CD14-positive monocyte (primary cell): Measurements from ENCODE around the gene NT5C3A. TPM values are rescaled to one million over a fixed set of nuclear protein-coding genes. Genes with fewer than 3 reads are reported as not detected.

Experiments
- DNase-seq, 3 donors: peaks; one replicate each; pipeline ENCODE4 v3.0.0-alpha.2; 2011 to 2022
- H2AFZ ChIP-seq: 2 replicates; pipeline ENCODE4 v1.6.0; 2012; ENCODE audit warnings: mild to moderate bottlenecking, low read depth, low read length, inconsistent platforms; ENCODE audit not compliant: insufficient read depth, poor library complexity, severe bottlenecking
- H3K27ac ChIP-seq, 2 donors: 1 replicate in 1 of 2; 2 replicates in 1 of 2; pipeline ENCODE4 v1.5.1; 2012 to 2013; ENCODE audit warnings: low read length in 2 of 2, control low read depth in 1 of 2, inconsistent platforms in 1 of 2, low read depth in 1 of 2, mild to moderate bottlenecking in 1 of 2
- H3K27me3 ChIP-seq, 2 donors: one replicate each; pipeline versions ENCODE4 v1.6.0 to v1.6.1; 2011 to 2013; ENCODE audit warnings: low read length in 2 of 2; ENCODE audit not compliant: control insufficient read depth in 2 of 2, insufficient read depth in 2 of 2
- H3K36me3 ChIP-seq, 2 donors: replicated peaks in 1 of 2; 1 replicate in 1 of 2; 2 replicates in 1 of 2; pipeline versions ENCODE4 v1.5.1 to v1.6.1; 2012 to 2013; ENCODE audit warnings: low read length in 2 of 2, control low read depth in 1 of 2, inconsistent platforms in 1 of 2, mild to moderate bottlenecking in 1 of 2; ENCODE audit not compliant: insufficient read depth in 2 of 2, control insufficient read depth in 1 of 2
- H3K4me1 ChIP-seq, 2 donors: 1 replicate in 1 of 2; 2 replicates in 1 of 2; pipeline versions ENCODE4 v1.5.1 to v1.6.1; 2012 to 2013; ENCODE audit warnings: low read length in 2 of 2, control low read depth in 1 of 2, inconsistent platforms in 1 of 2, mild to moderate bottlenecking in 1 of 2, moderate library complexity in 1 of 2; ENCODE audit not compliant: insufficient read depth in 2 of 2, control insufficient read depth in 1 of 2
- H3K4me2 ChIP-seq: replicated peaks from 2 replicates; pipeline ENCODE3; 2012; ENCODE audit warnings: low read length, moderate library complexity, mild to moderate bottlenecking; ENCODE audit not compliant: poor library complexity, severe bottlenecking; ENCODE audit errors: extremely low read depth
- H3K4me3 ChIP-seq, 3 experiments: fragments of 200-600 bp in 1 of 3; sonication (generic) in 1 of 3; replicated peaks in 1 of 3; 1 replicate in 2 of 3; 2 replicates in 1 of 3; pipeline ENCODE4 v1.5.1; 2011 to 2013; ENCODE audit warnings: low read length in 3 of 3, mild to moderate bottlenecking in 3 of 3, control low read depth in 2 of 3, low read depth in 2 of 3, inconsistent platforms in 1 of 3, moderate library complexity in 1 of 3
- H3K79me2 ChIP-seq: 2 replicates; pipeline ENCODE4 v1.6.0; 2012; ENCODE audit warnings: mild to moderate bottlenecking, control low read depth, inconsistent platforms, low read length, moderate library complexity; ENCODE audit not compliant: insufficient read depth
- H3K9ac ChIP-seq: 2 replicates; pipeline ENCODE4 v1.6.0; 2017; ENCODE audit warnings: low read length, mild to moderate bottlenecking; ENCODE audit not compliant: insufficient read depth, poor library complexity, severe bottlenecking
- H3K9me3 ChIP-seq, 2 donors: replicated peaks in 1 of 2; 1 replicate in 1 of 2; 2 replicates in 1 of 2; pipeline versions ENCODE4 v1.5.1 to v1.6.1; 2012 to 2013; ENCODE audit warnings: low read length in 2 of 2, control low read depth in 1 of 2; ENCODE audit not compliant: control insufficient read depth in 1 of 2, insufficient read depth in 1 of 2
- H4K20me1 ChIP-seq: 2 replicates; pipeline ENCODE4 v1.6.0; 2012; ENCODE audit warnings: mild to moderate bottlenecking, low read length, control low read depth, moderate library complexity; ENCODE audit not compliant: insufficient read depth
- H3K27ac Mint-ChIP-seq, 7 donors: one replicate each; pipeline ENCODE4 v1.8.0; 2020; ENCODE audit warnings: mild to moderate bottlenecking in 7 of 7, mixed read lengths in 7 of 7, moderate library complexity in 6 of 7, inconsistent platforms in 2 of 7
- H3K27me3 Mint-ChIP-seq, 3 donors: one replicate each; pipeline ENCODE4 v1.8.0; 2021 to 2022; ENCODE audit warnings: low read depth in 3 of 3, mild to moderate bottlenecking in 3 of 3, mixed read lengths in 3 of 3, moderate library complexity in 3 of 3, inconsistent platforms in 1 of 3
- H3K36me3 Mint-ChIP-seq, 2 donors: one replicate each; pipeline ENCODE4 v1.8.0; 2020; ENCODE audit warnings: mixed read lengths in 2 of 2, inconsistent platforms in 1 of 2, mild to moderate bottlenecking in 1 of 2
- H3K4me1 Mint-ChIP-seq: one replicate; pipeline ENCODE4 v1.8.0; 2020; ENCODE audit warnings: mild to moderate bottlenecking, mixed read lengths
- H3K4me3 Mint-ChIP-seq, 2 donors: one replicate each; pipeline ENCODE4 v1.8.0; 2020; ENCODE audit warnings: mild to moderate bottlenecking in 2 of 2, mixed read lengths in 2 of 2, moderate library complexity in 1 of 2
- H3K9me3 Mint-ChIP-seq, 7 donors: one replicate each; pipeline ENCODE4 v1.8.0; 2020 to 2022; ENCODE audit warnings: mixed read lengths in 7 of 7, mild to moderate bottlenecking in 6 of 7, moderate library complexity in 6 of 7, inconsistent platforms in 2 of 7
- WGBS: methylation state at CpG from one replicate; pipeline ENCODE4 v1.1.5; 2013; ENCODE audit warnings: missing lambda C conversion rate; ENCODE audit not compliant: insufficient coverage; 5-methylcytosine and 5-hydroxymethylcytosine counted together
- intact Hi-C, 2 donors: fragments of 100-400 bp; cut with micrococcal nuclease; formaldehyde crosslinking; loops; one replicate each; pipeline versions ENCODE4 v1.15.0 to v1.15.1; 2023
- polyA plus RNA-seq, 3 donors: library from polyadenylated mRNA; depleted of rRNA in 1 of 3; unstranded in 2 of 3; stranded (reverse) in 1 of 3; fragments of 300-500 nt in 2 of 3; fragments of >200 nt in 1 of 3; fragmentation: Illumina TruSeq in 2 of 3; gene quantifications; 1 replicate in 2 of 3; 2 replicates in 1 of 3; pipeline ENCODE4 v1.2.3, GENCODE V29; 2012 to 2021
- TF ChIP-seq, protein P1 (sequence below): fragments of 200-600 bp; IDR thresholded peaks from one replicate; pipeline ENCODE4 v1.8.0; 2022; ENCODE audit warnings: antibody characterized with exemption, mild to moderate bottlenecking

NT5C3A gene
- polyA plus RNA-seq, 3 donors = 19.4 to 37.7 (median 29.5) TPM

DNA sequence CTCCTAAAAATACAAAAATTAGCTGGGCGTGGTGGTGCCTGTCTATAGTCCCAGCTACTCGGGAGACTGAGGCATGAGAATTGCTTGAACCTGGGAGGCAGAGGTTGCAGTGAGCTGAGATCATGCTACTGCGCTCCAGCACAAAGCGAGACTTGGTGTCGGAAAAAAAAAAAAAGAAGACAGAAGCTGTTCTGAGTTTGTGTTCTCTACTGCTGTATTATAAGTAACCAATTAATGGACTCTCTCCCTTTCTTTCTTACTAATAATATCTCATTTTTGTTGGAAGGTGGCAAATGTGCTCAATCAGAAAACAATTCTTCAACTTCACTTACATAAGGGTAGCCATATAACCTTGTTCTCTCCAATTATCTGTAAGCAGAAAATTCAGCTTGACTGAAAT lies 7.4 kb downstream of the NT5C3A start:
- no peak for DNase-seq
- Histone ChIP-seq H3K27me3 (no peaks in the 10 kb centered on the region), H3K9me3 (no peaks in the 10 kb centered on the region), H3K4me1 (peaks cover 25 to 44% of the 10 kb centered on the region in 2 donors), H3K36me3 (no peaks in the 10 kb centered on the region), H3K9ac (no peak overlapping the region), H2AFZ (no peak overlapping the region), H3K79me2 (peaks cover 92% of the 10 kb centered on the region), H3K4me3 (no peak overlapping the region), H3K4me2 (no peak overlapping the region), H4K20me1 (peaks cover 78% of the 10 kb centered on the region), H3K27ac (peak overlapping the region in 1 of 2 donors; percentile 71)
- Mint-ChIP-seq H3K9me3 (peaks cover 0 to 3% (median 0%) of the 10 kb centered on the region in 7 donors), H3K27me3 (no peaks in the 10 kb centered on the region), H3K27ac (peak overlapping the region; percentile 46 to 82 (median 62)), H3K4me1 (peaks cover 40% of the 10 kb centered on the region), H3K36me3 (peaks cover 10 to 12% of the 10 kb centered on the region in 2 donors), H3K4me3 (no peak overlapping the region)
- 100% methylated on average over 2 of the region's 5 CpGs for WGBS
- intact Hi-C loops = no loop called here
- TF ChIP-seq, protein P1, sequence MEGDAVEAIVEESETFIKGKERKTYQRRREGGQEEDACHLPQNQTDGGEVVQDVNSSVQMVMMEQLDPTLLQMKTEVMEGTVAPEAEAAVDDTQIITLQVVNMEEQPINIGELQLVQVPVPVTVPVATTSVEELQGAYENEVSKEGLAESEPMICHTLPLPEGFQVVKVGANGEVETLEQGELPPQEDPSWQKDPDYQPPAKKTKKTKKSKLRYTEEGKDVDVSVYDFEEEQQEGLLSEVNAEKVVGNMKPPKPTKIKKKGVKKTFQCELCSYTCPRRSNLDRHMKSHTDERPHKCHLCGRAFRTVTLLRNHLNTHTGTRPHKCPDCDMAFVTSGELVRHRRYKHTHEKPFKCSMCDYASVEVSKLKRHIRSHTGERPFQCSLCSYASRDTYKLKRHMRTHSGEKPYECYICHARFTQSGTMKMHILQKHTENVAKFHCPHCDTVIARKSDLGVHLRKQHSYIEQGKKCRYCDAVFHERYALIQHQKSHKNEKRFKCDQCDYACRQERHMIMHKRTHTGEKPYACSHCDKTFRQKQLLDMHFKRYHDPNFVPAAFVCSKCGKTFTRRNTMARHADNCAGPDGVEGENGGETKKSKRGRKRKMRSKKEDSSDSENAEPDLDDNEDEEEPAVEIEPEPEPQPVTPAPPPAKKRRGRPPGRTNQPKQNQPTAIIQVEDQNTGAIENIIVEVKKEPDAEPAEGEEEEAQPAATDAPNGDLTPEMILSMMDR = no peak

DNA sequence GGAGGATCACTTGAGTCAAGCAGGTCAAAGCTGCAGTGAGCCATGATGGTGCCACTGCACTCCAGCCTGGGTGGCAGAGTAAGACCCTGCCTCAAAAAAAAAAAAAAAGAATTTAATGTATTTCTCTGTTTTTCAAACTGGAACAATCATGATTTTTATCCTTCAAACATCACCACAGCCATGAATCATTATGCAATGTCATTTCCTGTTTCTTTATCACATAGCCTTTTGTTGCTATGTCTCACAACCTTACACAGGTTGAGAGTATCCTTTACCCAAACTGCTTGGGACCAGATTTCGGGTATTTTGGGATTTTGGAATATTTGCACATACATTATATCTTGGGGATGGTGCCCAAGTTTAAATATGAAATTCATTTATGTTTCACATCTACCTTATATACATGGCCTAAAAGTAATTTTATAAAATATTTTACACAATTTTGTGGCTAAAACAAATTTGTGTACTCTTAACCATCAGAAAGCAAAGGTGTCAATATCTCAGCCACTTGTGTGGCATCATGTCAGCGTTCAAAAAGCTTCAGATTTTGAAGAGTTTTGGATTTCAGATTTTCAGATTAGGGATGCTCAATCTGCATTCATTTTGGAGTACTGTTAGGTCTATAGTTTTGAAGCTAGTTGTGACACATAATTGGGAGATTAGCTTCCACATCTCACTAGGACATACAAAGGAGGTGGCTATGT lies 8.2 kb downstream of the NT5C3A start:
- H3K27ac Mint-ChIP-seq = peak overlapping the region; percentile 56 to 82 (median 73)
- no peaks in the 10 kb centered on the region for H3K27me3 Mint-ChIP-seq
- Histone ChIP-seq H2AFZ (no peak overlapping the region), H3K79me2 (peaks cover 86% of the 10 kb centered on the region), H3K27ac (peak overlapping the region; percentile 40 to 71), H3K4me3 (no peak overlapping the region), H4K20me1 (peaks cover 71% of the 10 kb centered on the region), H3K36me3 (no peaks in the 10 kb centered on the region), H3K4me2 (peak overlapping the region; percentile 6), H3K9me3 (no peaks in the 10 kb centered on the region), H3K9ac (no peak overlapping the region), H3K4me1 (peaks cover 28 to 44% of the 10 kb centered on the region in 2 donors), H3K27me3 (no peaks in the 10 kb centered on the region)
- no peak overlapping the region for H3K4me3 Mint-ChIP-seq
- 83% methylated on average over 1 of the region's 2 CpGs for WGBS
- intact Hi-C loops = no loop called here
- H3K9me3 Mint-ChIP-seq = peaks cover 0 to 3% (median 0%) of the 10 kb centered on the region in 7 donors
- peaks cover 37% of the 10 kb centered on the region for H3K4me1 Mint-ChIP-seq
- H3K36me3 Mint-ChIP-seq = peaks cover 6 to 8% of the 10 kb centered on the region in 2 donors
- DNase-seq = peak; percentile 41 to 74 (median 73)
- TF ChIP-seq, protein P1 = no peak
